PC-3 (cell line): ENCODE data around the gene DSCAM.

Experiments used
- EZH2 ChIP-seq: fragments of 300-600 bp; sonication (generic); IDR thresholded peaks from one replicate; pipeline ENCODE4 v1.6.1; 2017; ENCODE audit warnings: antibody characterized with exemption, mild to moderate bottlenecking, low read length; ENCODE audit not compliant: unreplicated experiment
- TF ChIP-seq, protein P1 (sequence below): fragments of 300-600 bp; sonication (generic); conservative IDR thresholded peaks from 2 replicates; pipeline ENCODE4 v1.5.1; 2017; ENCODE audit warnings: antibody characterized with exemption, low read depth, mild to moderate bottlenecking, low read length

DNA sequence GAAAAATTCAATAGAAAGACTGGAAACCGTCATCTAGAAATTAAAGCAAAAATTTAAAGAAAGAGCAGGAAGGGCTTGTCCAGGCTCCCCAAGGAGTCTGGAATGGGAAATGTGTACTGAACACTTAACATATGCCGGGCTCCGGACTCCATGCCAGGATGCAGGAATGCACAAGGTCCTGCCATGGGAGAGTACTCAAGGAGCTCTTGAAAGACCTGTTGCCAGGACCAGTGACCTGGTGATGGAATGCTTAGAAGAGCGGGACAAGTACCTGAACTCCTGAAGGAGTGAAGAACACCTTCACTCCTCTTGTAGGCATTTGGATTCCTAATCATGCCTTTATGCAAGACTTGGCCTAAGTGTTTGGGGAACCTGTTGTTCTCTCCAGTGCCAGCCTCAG, 16.9 kb upstream of the DSCAM start:
- TF ChIP-seq, protein P1, sequence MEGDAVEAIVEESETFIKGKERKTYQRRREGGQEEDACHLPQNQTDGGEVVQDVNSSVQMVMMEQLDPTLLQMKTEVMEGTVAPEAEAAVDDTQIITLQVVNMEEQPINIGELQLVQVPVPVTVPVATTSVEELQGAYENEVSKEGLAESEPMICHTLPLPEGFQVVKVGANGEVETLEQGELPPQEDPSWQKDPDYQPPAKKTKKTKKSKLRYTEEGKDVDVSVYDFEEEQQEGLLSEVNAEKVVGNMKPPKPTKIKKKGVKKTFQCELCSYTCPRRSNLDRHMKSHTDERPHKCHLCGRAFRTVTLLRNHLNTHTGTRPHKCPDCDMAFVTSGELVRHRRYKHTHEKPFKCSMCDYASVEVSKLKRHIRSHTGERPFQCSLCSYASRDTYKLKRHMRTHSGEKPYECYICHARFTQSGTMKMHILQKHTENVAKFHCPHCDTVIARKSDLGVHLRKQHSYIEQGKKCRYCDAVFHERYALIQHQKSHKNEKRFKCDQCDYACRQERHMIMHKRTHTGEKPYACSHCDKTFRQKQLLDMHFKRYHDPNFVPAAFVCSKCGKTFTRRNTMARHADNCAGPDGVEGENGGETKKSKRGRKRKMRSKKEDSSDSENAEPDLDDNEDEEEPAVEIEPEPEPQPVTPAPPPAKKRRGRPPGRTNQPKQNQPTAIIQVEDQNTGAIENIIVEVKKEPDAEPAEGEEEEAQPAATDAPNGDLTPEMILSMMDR: no peak
- no peak for TF ChIP-seq EZH2
